HepG2 (cell line): ENCODE measurements around the gene TNFAIP8L2. TPM values are rescaled to one million over a fixed set of nuclear protein-coding genes. Genes with fewer than 3 reads are reported as not detected.

ENCODE experiments used
- BATF2 ChIP-seq: sonication (generic); formaldehyde crosslinking; IDR thresholded peaks from 2 replicates; pipeline ENCODE4 v1.8.0; 2022; ENCODE audit warnings: mild to moderate bottlenecking, missing genetic modification reagents, moderate library complexity
- CTCF ChIP-seq: sonication (generic); formaldehyde crosslinking; IDR thresholded peaks from 2 replicates; pipeline ENCODE4 v1.5.0; 2020; ENCODE audit warnings: mild to moderate bottlenecking, missing genetic modification reagents, moderate library complexity
- HNRNPL ChIP-seq: fragments of 200-400 bp; formaldehyde crosslinking; IDR thresholded peaks from 2 replicates; pipeline ENCODE4 v1.6.1; 2017; ENCODE audit warnings: mild to moderate bottlenecking, low read depth, low read length
- MED1 ChIP-seq: sonication (generic); formaldehyde crosslinking; IDR thresholded peaks from 2 replicates; pipeline ENCODE4 v1.4.0; 2020; ENCODE audit warnings: missing genetic modification reagents
- RBAK ChIP-seq: sonication (generic); formaldehyde crosslinking; IDR thresholded peaks from 2 replicates; pipeline ENCODE4 v1.5.1; 2020; ENCODE audit warnings: mild to moderate bottlenecking, missing genetic modification reagents
- SMAD3 ChIP-seq: sonication (generic); formaldehyde crosslinking; IDR thresholded peaks from 2 replicates; pipeline ENCODE4 v1.4.0; 2020; ENCODE audit warnings: missing genetic modification reagents
- SSRP1 ChIP-seq: IDR thresholded peaks from 2 replicates; pipeline ENCODE4 v1.6.1; 2016; ENCODE audit warnings: control low read depth
- THAP7 ChIP-seq: sonication (generic); formaldehyde crosslinking; IDR thresholded peaks from 2 replicates; pipeline ENCODE4 v1.8.1; 2023; ENCODE audit warnings: mild to moderate bottlenecking, missing genetic modification reagents
- UBTF ChIP-seq: sonication (generic); formaldehyde crosslinking; IDR thresholded peaks from 2 replicates; pipeline ENCODE4 v1.4.0; 2020; ENCODE audit warnings: mild to moderate bottlenecking, missing genetic modification reagents
- YEATS2 ChIP-seq: sonication (generic); formaldehyde crosslinking; IDR thresholded peaks from 2 replicates; pipeline ENCODE4 v1.4.0; 2020; ENCODE audit warnings: missing genetic modification reagents, borderline replicate concordance
- ZBTB39 ChIP-seq: sonication (generic); formaldehyde crosslinking; IDR thresholded peaks from 2 replicates; pipeline ENCODE4 v1.5.0; 2020; ENCODE audit warnings: missing genetic modification reagents
- ZGPAT ChIP-seq: IDR thresholded peaks from 2 replicates; pipeline ENCODE4 v1.6.1; 2016; ENCODE audit warnings: mild to moderate bottlenecking
- ZNF276 ChIP-seq: sonication (generic); formaldehyde crosslinking; IDR thresholded peaks from 2 replicates; pipeline ENCODE4 v1.4.0; 2020; ENCODE audit warnings: mild to moderate bottlenecking, low read depth, missing genetic modification reagents
- ZNF337 ChIP-seq: sonication (generic); formaldehyde crosslinking; IDR thresholded peaks from 2 replicates; pipeline ENCODE4 v1.5.1; 2020; ENCODE audit warnings: missing genetic modification reagents, low read depth, mild to moderate bottlenecking, borderline replicate concordance
- ZNF572 ChIP-seq: sonication (generic); formaldehyde crosslinking; IDR thresholded peaks from 2 replicates; pipeline ENCODE4 v1.5.1; 2020; ENCODE audit warnings: mild to moderate bottlenecking, missing genetic modification reagents
- ZNF580 ChIP-seq: IDR thresholded peaks from 2 replicates; pipeline ENCODE4 v1.6.1; 2016; ENCODE audit warnings: low read depth, borderline replicate concordance
- ZNF775 ChIP-seq: sonication (generic); formaldehyde crosslinking; IDR thresholded peaks from 2 replicates; pipeline ENCODE4 v1.4.0; 2020; ENCODE audit warnings: missing genetic modification reagents, mild to moderate bottlenecking, moderate library complexity, borderline replicate concordance
- ZZZ3 ChIP-seq: sonication (generic); formaldehyde crosslinking; IDR thresholded peaks from 2 replicates; pipeline ENCODE4 v1.4.0; 2020; ENCODE audit warnings: missing genetic modification reagents, mild to moderate bottlenecking, borderline replicate concordance
- polyA plus RNA-seq, 8 experiments: library from polyadenylated mRNA; depleted of rRNA in 3 of 8; stranded (reverse) in 7 of 8; unstranded in 1 of 8; fragments of >200 nt; fragmentation: Illumina TruSeq in 4 of 8; extraction: Trizol in 4 of 8; gene quantifications; 2 replicates each; pipeline versions ENCODE4 v1.2.1 to v1.2.3, GENCODE V29; 2011 to 2016; ENCODE audit warnings: low read depth in 4 of 8, missing spikeins in 1 of 8, mixed read lengths in 1 of 8; ENCODE audit not compliant: insufficient read depth in 1 of 8
- total RNA-seq, 5 experiments: library from RNA; depleted of rRNA; stranded (reverse); fragments of >200 nt; fragmentation: Illumina TruSeq; extraction: Trizol; gene quantifications; 2 replicates each; pipeline ENCODE4 v1.2.3, GENCODE V29; 2016; ENCODE audit warnings: low read depth in 1 of 5

The TNFAIP8L2 gene
- total and polyA plus RNA-seq, 2 of the 13 experiments (the other 11 are each of a cell fraction or from before 2014, with no cell fraction given), result not detected

GRCh38 chr1:151147132-151147503 is 9.3 kb upstream of the TNFAIP8L2 start (continued):
- no peak for TF ChIP-seq ZBTB39
- 0 out of 2 replicates have a peak, but pooled peaks have one; percentile 59 for TF ChIP-seq ZZZ3
- TF ChIP-seq SSRP1, result peak; percentile 37; the same call in 1 of the 2 replicates
- no peak for TF ChIP-seq BATF2 (CRISPR knock-in tag)
- TF ChIP-seq UBTF (CRISPR knock-in tag), result 0 out of 2 replicates have a peak, but pooled peaks have one; percentile 40
- no peak for TF ChIP-seq SMAD3 (CRISPR knock-in tag)
- TF ChIP-seq ZNF775 (CRISPR knock-in tag), result 0 out of 2 replicates have a peak, but pooled peaks have one; percentile 31
- TF ChIP-seq ZNF337 (CRISPR knock-in tag), result 0 out of 2 replicates have a peak, but pooled peaks have one; percentile 20
- no peak for TF ChIP-seq THAP7 (CRISPR knock-in tag)
- 0 out of 2 replicates have a peak, but pooled peaks have one; percentile 0 for TF ChIP-seq MED1
- no peak for TF ChIP-seq ZNF580
- TF ChIP-seq ZNF276 (CRISPR knock-in tag), result 0 out of 2 replicates have a peak, but pooled peaks have one; percentile 8
- TF ChIP-seq ZGPAT (CRISPR knock-in tag), result no peak
- 0 out of 2 replicates have a peak, but pooled peaks have one; percentile 13 for TF ChIP-seq ZNF572 (CRISPR knock-in tag)
- TF ChIP-seq RBAK (CRISPR knock-in tag), result 0 out of 2 replicates have a peak, but pooled peaks have one; percentile 13
- TF ChIP-seq CTCF, result no peak
- peak; percentile 6; the same call in 1 of the 2 replicates for TF ChIP-seq YEATS2 (CRISPR knock-in tag)
- no peak for TF ChIP-seq HNRNPL
